ENCODE results near the gene MEF2A.
"Not testable (repeated sequence)": the region's sequence is repeated elsewhere in the genome, so short reads cannot be mapped to it uniquely, and the experiment has no call there.

The MEF2A gene

GRCh38 chr15:99732124-99732750 is 166.5 kb downstream of the MEF2A start:
- FAIRE-seq, result no peak

- FAIRE-seq, result no peak
These were observed 167.0 kb downstream of the MEF2A start for GRCh38 chr15:99732751-99733267.

GRCh38 chr15:99733268-99734039 is 167.7 kb downstream of the MEF2A start, which contains the start of gene LYSMD4:
Gene LYSMD4 (minus strand): TSS chr15:99733437. CDS start chr15:99731999, 1,438 bp downstream.
- FAIRE-seq, result no peak

- not testable (repeated sequence) for FAIRE-seq
These were observed 168.2 kb downstream of the MEF2A start for GRCh38 chr15:99734040-99734291.

GRCh38 chr15:99734575-99734974 is 168.8 kb downstream of the MEF2A start:
- FAIRE-seq, result no peak

- FAIRE-seq, result no peak
These were observed 170.1 kb downstream of the MEF2A start for GRCh38 chr15:99735868-99736267.

GRCh38 chr15:99736702-99737101 is 170.9 kb downstream of the MEF2A start:
- FAIRE-seq, result no peak

- FAIRE-seq, result no peak
These were observed 172.4 kb downstream of the MEF2A start for GRCh38 chr15:99738021-99738847.

GRCh38 chr15:99741835-99742234 is 176.1 kb downstream of the MEF2A start:
- no peak for FAIRE-seq

GRCh38 chr15:99744142-99744541 is 178.4 kb downstream of the MEF2A start:
- FAIRE-seq, result no peak

- FAIRE-seq, result no peak
These were observed 179.7 kb downstream of the MEF2A start for GRCh38 chr15:99745370-99746086.

GRCh38 chr15:99749386-99749785 is 183.6 kb downstream of the MEF2A start:
- no peak for FAIRE-seq

GRCh38 chr15:99750326-99750725 is 184.5 kb downstream of the MEF2A start:
- FAIRE-seq, result not testable (repeated sequence)

GRCh38 chr15:99752556-99752955 is 186.8 kb downstream of the MEF2A start:
- FAIRE-seq, result no peak

GRCh38 chr15:99753066-99753465 is 187.3 kb downstream of the MEF2A start:
- FAIRE-seq, result no peak

- no peak for FAIRE-seq
These were observed 190.1 kb downstream of the MEF2A start for GRCh38 chr15:99755692-99756409.

- FAIRE-seq, result no peak
These were observed 196.5 kb downstream of the MEF2A start for GRCh38 chr15:99762288-99762687.

- no peak for FAIRE-seq
These were observed 198.0 kb downstream of the MEF2A start for GRCh38 chr15:99763827-99764226.

- no peak for FAIRE-seq
These were observed 198.7 kb downstream of the MEF2A start for GRCh38 chr15:99764522-99764921.

All from colon (tissue), 2 donors.